ENCODE data around the gene SND1.

- TF ChIP-seq CTCF (IDR thresholded peaks at IDR 0.05) (no peak), POLR2A (IDR thresholded peaks at IDR 0.05) (no peak), EP300 (IDR thresholded peaks at IDR 0.05) (no peak)
These were observed 139.6 kb downstream of the SND1 start for GRCh38 chr7:127791446-127792189.
